ENCODE measurements around the gene CNTNAP2. TPM values are rescaled to one million over a fixed set of nuclear protein-coding genes. Genes with fewer than 3 reads are reported as not detected.

CNTNAP2 gene
- total RNA-seq, 2 donors from 2014 or later, result 4.4 to 8.5 TPM

GRCh38 chr7:148400101-148400500, 2283.5 kb downstream of the CNTNAP2 start:
- intact Hi-C loops (cut with DNase I), result no loop called here
- Histone ChIP-seq H3K36me3 (no peaks in the 10 kb centered on the region), H3K9me3 (no peaks in the 10 kb centered on the region), H3K9ac (ENCODE audit: low read depth in 2 of 2, low read length in 2 of 2) (no peak overlapping the region), H3K4me3 (no peak overlapping the region), H3K27ac (no peak overlapping the region), H3K4me1 (no peaks in the 10 kb centered on the region), H3K27me3 (no peaks in the 10 kb centered on the region)
- no peak for DNase-seq
- no peak for TF ChIP-seq CTCF (IDR thresholded peaks at IDR 0.05)

- Histone ChIP-seq H3K9ac (ENCODE audit: low read depth in 2 of 2, low read length in 2 of 2) (no peak overlapping the region), H3K36me3 (no peaks in the 10 kb centered on the region), H3K9me3 (no peaks in the 10 kb centered on the region), H3K27me3 (no peaks in the 10 kb centered on the region), H3K4me3 (no peak overlapping the region), H3K27ac (no peak overlapping the region), H3K4me1 (no peaks in the 10 kb centered on the region)
- intact Hi-C loops (cut with DNase I), result no loop called here
- TF ChIP-seq CTCF (IDR thresholded peaks at IDR 0.05), result no peak
- DNase-seq, result no peak
Observed at GRCh38 chr7:148402159-148402558, 2285.6 kb downstream of the CNTNAP2 start.

- intact Hi-C loops (cut with DNase I), result no loop called here
- no peaks in the 10 kb centered on the region for H3K27me3 ChIP-seq
- DNase-seq, result no peak
- no peaks in the 10 kb centered on the region for H3K9me3 ChIP-seq
- H3K9ac ChIP-seq (ENCODE audit: low read depth in 2 of 2, low read length in 2 of 2), result no peak overlapping the region
- H3K36me3 ChIP-seq, result no peaks in the 10 kb centered on the region
- H3K4me3 ChIP-seq, result no peak overlapping the region
- no peak overlapping the region for H3K27ac ChIP-seq
- no peaks in the 10 kb centered on the region for H3K4me1 ChIP-seq
- no peak for TF ChIP-seq CTCF (IDR thresholded peaks at IDR 0.05)
Observed at GRCh38 chr7:148403466-148403993, 2286.9 kb downstream of the CNTNAP2 start.

GRCh38 chr7:148408307-148408706, 2291.7 kb downstream of the CNTNAP2 start:
- DNase-seq, result no peak
- H3K4me3 ChIP-seq, result no peak overlapping the region
- H3K9me3 ChIP-seq, result no peaks in the 10 kb centered on the region
- no peaks in the 10 kb centered on the region for H3K4me1 ChIP-seq
- no peak overlapping the region for H3K27ac ChIP-seq
- no peak for TF ChIP-seq CTCF (IDR thresholded peaks at IDR 0.05)
- intact Hi-C loops (cut with DNase I), result no loop called here
- no peak overlapping the region for H3K9ac ChIP-seq (ENCODE audit: low read depth in 2 of 2, low read length in 2 of 2)
- H3K36me3 ChIP-seq, result no peaks in the 10 kb centered on the region
- no peaks in the 10 kb centered on the region for H3K27me3 ChIP-seq

- H3K9me3 ChIP-seq, result no peaks in the 10 kb centered on the region
- DNase-seq, result no peak
- no peaks in the 10 kb centered on the region for H3K4me1 ChIP-seq
- intact Hi-C loops (cut with DNase I), result no loop called here
- no peak overlapping the region for H3K4me3 ChIP-seq
- no peaks in the 10 kb centered on the region for H3K27me3 ChIP-seq
- H3K9ac ChIP-seq (ENCODE audit: low read depth in 2 of 2, low read length in 2 of 2), result no peak overlapping the region
- H3K27ac ChIP-seq, result no peak overlapping the region
- TF ChIP-seq CTCF (IDR thresholded peaks at IDR 0.05), result no peak
- no peaks in the 10 kb centered on the region for H3K36me3 ChIP-seq
Observed at GRCh38 chr7:148410905-148411304, 2294.3 kb downstream of the CNTNAP2 start.
